Kidney (tissue), 14 donors: ENCODE data around the gene TOGARAM2. TPM values are rescaled to one million over a fixed set of nuclear protein-coding genes. Genes with fewer than 3 reads are reported as not detected.

Experiments used
- DNase-seq, 5 donors: peaks; one replicate each; pipeline ENCODE4 v3.0.0-alpha.2; 2013 to 2020
- FAIRE-seq: peaks from 2 replicates; lab custom pipeline; 2012; peaks lifted over from hg19 to GRCh38; lab: Jason Lieb, UNC
- H3K27ac ChIP-seq, 2 donors: one replicate each; pipeline ENCODE4 v1.7.0; 2013; ENCODE audit warnings: low read depth in 2 of 2, low read length in 2 of 2, inconsistent platforms in 1 of 2
- H3K27me3 ChIP-seq: one replicate; pipeline ENCODE4 v1.7.1; 2013; ENCODE audit warnings: low read length, inconsistent platforms; ENCODE audit not compliant: control insufficient read depth, insufficient read depth
- H3K36me3 ChIP-seq, 3 donors: one replicate each; pipeline versions ENCODE4 v1.7.0 to v1.7.1; 2013; ENCODE audit warnings: low read length in 3 of 3, control low read depth in 1 of 3, inconsistent platforms in 1 of 3; ENCODE audit not compliant: insufficient read depth in 3 of 3, control insufficient read depth in 2 of 3
- H3K4me1 ChIP-seq, 3 donors: one replicate each; pipeline versions ENCODE4 v1.7.0 to v1.7.1; 2013; ENCODE audit warnings: low read length in 3 of 3, inconsistent platforms in 1 of 3, low read depth in 1 of 3; ENCODE audit not compliant: control insufficient read depth in 2 of 3, insufficient read depth in 2 of 3
- H3K4me3 ChIP-seq, 3 donors: one replicate each; pipeline versions ENCODE4 v1.7.0 to v1.8.1; 2013; ENCODE audit warnings: low read length in 3 of 3, control low read depth in 1 of 3, inconsistent platforms in 1 of 3
- H3K9ac ChIP-seq, 3 donors: one replicate each; pipeline versions ENCODE4 v1.7.0 to v1.7.1; 2013; ENCODE audit warnings: low read length in 3 of 3, control low read depth in 1 of 3, inconsistent platforms in 1 of 3
- H3K9me3 ChIP-seq, 3 donors: one replicate each; pipeline versions ENCODE4 v1.7.0 to v1.7.1; 2013; ENCODE audit warnings: low read length in 3 of 3, control low read depth in 1 of 3, inconsistent platforms in 1 of 3; ENCODE audit not compliant: control insufficient read depth in 2 of 3, insufficient read depth in 1 of 3
- intact Hi-C: fragments of 100-400 bp; cut with DNase I; formaldehyde crosslinking; loops from one replicate; pipeline ENCODE4 v1.11.1; 2022
- polyA plus RNA-seq: library from polyadenylated mRNA; stranded (reverse); fragments of 350-450 nt; fragmentation: Illumina TruSeq; extraction: RNeasy Lipid Tissue Mini Kit (QIAGEN cat#74804); gene quantifications from one replicate; pipeline ENCODE4 v1.2.3, GENCODE V29; 2014; ENCODE audit warnings: low read depth, low replicate concordance; ENCODE audit not compliant: insufficient read depth
- total RNA-seq: library from RNA; stranded (reverse); fragmentation: NEBNext Ultra II Directional; extraction: Animal tissue kit (Norgen Biotek cat#: 25700); gene quantifications from one replicate; pipeline ENCODE4 v1.2.1, GENCODE V29; 2021
- TF ChIP-seq, protein P1 (sequence below): IDR thresholded peaks from 3 replicates; pipeline ENCODE4 v1.5.1; 2012; ENCODE audit warnings: mild to moderate bottlenecking, moderate library complexity, borderline replicate concordance; ENCODE audit not compliant: insufficient read depth; ENCODE audit errors: extremely low read depth
- donor health status: control.
- donor health status: control.
- donor health status: control.
- donor health status: control.
- donor health status: control.
- donor health status: DM: yes; HTN: yes; CAD: no.
- donor health status: Normal renal cell carcinoma (clear cell type).

Gene TOGARAM2
- total and polyA plus RNA-seq, 2 donors from 2014 or later, result 0.60 to 1.4 TPM

- no peaks in the 10 kb centered on the region for H3K27me3 ChIP-seq
- H3K27ac ChIP-seq, result no peak overlapping the region
- H3K9me3 ChIP-seq, result no peaks in the 10 kb centered on the region
- FAIRE-seq, result no peak
- H3K4me1 ChIP-seq, result no peaks in the 10 kb centered on the region
- DNase-seq, result peak in 2 of 5 donors; percentile 23 to 31
- no peaks in the 10 kb centered on the region for H3K36me3 ChIP-seq
- no peak overlapping the region for H3K4me3 ChIP-seq
- intact Hi-C loops, result no loop called here
- TF ChIP-seq, protein P1, sequence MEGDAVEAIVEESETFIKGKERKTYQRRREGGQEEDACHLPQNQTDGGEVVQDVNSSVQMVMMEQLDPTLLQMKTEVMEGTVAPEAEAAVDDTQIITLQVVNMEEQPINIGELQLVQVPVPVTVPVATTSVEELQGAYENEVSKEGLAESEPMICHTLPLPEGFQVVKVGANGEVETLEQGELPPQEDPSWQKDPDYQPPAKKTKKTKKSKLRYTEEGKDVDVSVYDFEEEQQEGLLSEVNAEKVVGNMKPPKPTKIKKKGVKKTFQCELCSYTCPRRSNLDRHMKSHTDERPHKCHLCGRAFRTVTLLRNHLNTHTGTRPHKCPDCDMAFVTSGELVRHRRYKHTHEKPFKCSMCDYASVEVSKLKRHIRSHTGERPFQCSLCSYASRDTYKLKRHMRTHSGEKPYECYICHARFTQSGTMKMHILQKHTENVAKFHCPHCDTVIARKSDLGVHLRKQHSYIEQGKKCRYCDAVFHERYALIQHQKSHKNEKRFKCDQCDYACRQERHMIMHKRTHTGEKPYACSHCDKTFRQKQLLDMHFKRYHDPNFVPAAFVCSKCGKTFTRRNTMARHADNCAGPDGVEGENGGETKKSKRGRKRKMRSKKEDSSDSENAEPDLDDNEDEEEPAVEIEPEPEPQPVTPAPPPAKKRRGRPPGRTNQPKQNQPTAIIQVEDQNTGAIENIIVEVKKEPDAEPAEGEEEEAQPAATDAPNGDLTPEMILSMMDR, result no peak
- H3K9ac ChIP-seq, result no peak overlapping the region
Measured at GRCh38 chr2:29070526-29070925, 89.4 kb downstream of the TOGARAM2 start.

GRCh38 chr2:29071032-29071975 lies 90.2 kb downstream of the TOGARAM2 start:
- no peak overlapping the region for H3K4me3 ChIP-seq
- H3K4me1 ChIP-seq, result no peaks in the 10 kb centered on the region
- intact Hi-C loops, result no loop called here
- H3K36me3 ChIP-seq, result no peaks in the 10 kb centered on the region
- no peaks in the 10 kb centered on the region for H3K27me3 ChIP-seq
- DNase-seq (peak in 1 of 5 donors; percentile 31), FAIRE-seq (no peak)
- H3K9ac ChIP-seq, result no peak overlapping the region
- H3K9me3 ChIP-seq, result no peaks in the 10 kb centered on the region
- TF ChIP-seq, protein P1, result no peak
- H3K27ac ChIP-seq, result no peak overlapping the region

DNA sequence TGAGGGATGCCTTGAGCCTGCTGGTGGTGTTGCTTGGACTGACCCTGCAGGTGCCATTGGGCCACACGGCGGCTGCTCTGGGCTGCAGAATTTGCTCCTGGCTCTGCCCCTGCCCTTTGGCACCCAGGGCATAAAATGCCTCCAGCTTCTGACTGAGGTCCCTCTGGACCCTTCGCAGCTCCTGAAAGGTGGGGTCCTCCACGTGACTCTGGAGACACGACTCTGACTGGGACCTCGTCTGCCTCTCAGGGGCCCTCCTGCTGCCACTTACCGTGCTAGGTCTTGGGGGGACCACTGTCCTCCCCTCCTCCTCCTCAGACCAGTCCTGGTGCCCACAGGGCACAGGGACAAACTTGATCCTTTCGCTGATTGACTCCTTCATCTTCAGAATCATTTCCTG lies 91.2 kb downstream of the TOGARAM2 start:
- Histone ChIP-seq H3K27ac (no peak overlapping the region), H3K36me3 (no peaks in the 10 kb centered on the region), H3K9ac (no peak overlapping the region), H3K4me3 (no peak overlapping the region), H3K4me1 (no peaks in the 10 kb centered on the region), H3K9me3 (no peaks in the 10 kb centered on the region), H3K27me3 (no peaks in the 10 kb centered on the region)
- DNase-seq (peak in 1 of 5 donors; percentile 24), FAIRE-seq (no peak)
- intact Hi-C loops, result no loop called here
- TF ChIP-seq, protein P1, result no peak
